DMS 273 treated with DMSO at 0.1 percent for 48 hours (cell line): ENCODE measurements around the gene WDR82.

Experiments used
- DNase-seq: peaks from one replicate; lab custom pipeline; 2025; lab: John Stamatoyannopoulos, UW

The WDR82 gene

GRCh38 chr3:52222319-52223221 lies 55.9 kb downstream of the WDR82 start:
- no peak for DNase-seq

- DNase-seq = no peak
Measured at GRCh38 chr3:52221563-52222318, 56.7 kb downstream of the WDR82 start.

- DNase-seq = no peak
Measured at GRCh38 chr3:52221141-52221562, 57.3 kb downstream of the WDR82 start.

GRCh38 chr3:52220380-52221026 lies 57.9 kb downstream of the WDR82 start:
- DNase-seq = peak; percentile 42

GRCh38 chr3:52218937-52219650 lies 59.4 kb downstream of the WDR82 start:
- no peak for DNase-seq

- DNase-seq = no peak
Measured at GRCh38 chr3:52218454-52218853, 60.0 kb downstream of the WDR82 start.

GRCh38 chr3:52218026-52218425 lies 60.4 kb downstream of the WDR82 start:
- no peak for DNase-seq

- DNase-seq = no peak
Measured at GRCh38 chr3:52217409-52217805, 61.0 kb downstream of the WDR82 start.

GRCh38 chr3:52216585-52217408 lies 61.7 kb downstream of the WDR82 start:
- no peak for DNase-seq

GRCh38 chr3:52215351-52215750 lies 63.1 kb downstream of the WDR82 start:
- DNase-seq = no peak

GRCh38 chr3:52213901-52214300 lies 64.5 kb downstream of the WDR82 start:
- DNase-seq = no peak

GRCh38 chr3:52213005-52213404 lies 65.4 kb downstream of the WDR82 start:
- no peak for DNase-seq

GRCh38 chr3:52211268-52211891 lies 67.1 kb downstream of the WDR82 start:
- DNase-seq = no peak

GRCh38 chr3:52210550-52211046 lies 67.9 kb downstream of the WDR82 start:
- DNase-seq = no peak

GRCh38 chr3:52210037-52210436 lies 68.4 kb downstream of the WDR82 start:
- DNase-seq = no peak

GRCh38 chr3:52208556-52208955 lies 69.9 kb downstream of the WDR82 start:
- no peak for DNase-seq

GRCh38 chr3:52205727-52206372 lies 72.6 kb downstream of the WDR82 start:
- DNase-seq = no peak
